NCI-H345 (cell line): ENCODE measurements around the gene CAMSAP1.

Source experiments
- DNase-seq: peaks from one replicate; lab custom pipeline; 2025; lab: John Stamatoyannopoulos, UW

Gene CAMSAP1

DNA sequence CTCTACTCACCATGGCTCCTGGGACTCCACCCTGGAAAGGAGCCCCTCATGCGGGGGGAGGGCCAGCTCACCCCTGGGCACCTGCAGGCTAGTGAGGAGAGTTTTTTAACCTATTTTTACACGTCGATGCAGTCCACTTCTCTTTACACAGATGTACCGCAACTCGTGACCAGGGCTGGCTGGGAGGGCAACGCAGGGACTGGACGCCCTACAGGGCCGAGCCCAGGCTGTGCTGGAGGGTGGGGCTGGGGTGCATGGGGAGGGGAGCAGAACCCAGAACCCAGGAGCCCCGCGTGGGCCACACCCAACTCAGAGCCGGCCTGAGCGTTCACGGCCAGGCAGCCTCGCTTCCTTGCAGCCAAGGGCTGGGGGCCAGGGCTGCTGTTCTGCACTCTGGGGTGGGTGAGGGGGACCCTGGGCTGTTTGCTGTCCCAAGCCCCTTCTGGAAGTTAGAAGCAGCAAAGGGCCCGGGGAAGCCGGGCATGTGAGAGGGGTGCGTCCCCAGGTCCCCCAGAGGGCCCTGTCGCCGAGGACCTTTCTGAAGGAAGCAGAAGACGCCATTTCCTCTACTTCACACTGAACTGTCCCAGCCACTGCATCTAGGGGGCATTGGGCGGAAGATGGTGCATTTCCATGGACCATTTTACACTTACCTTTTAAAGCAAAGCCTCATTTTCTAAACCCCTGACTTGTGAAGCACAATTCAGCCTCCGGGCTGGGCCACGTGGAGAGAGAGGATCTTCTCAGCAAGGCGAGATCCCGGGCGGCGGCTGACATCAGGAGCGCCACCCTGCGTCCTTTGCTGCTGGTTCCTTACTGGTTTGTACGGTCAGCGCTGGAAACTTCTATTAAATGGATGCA lies 114.8 kb downstream of the CAMSAP1 start:
- DNase-seq, result no peak

DNA sequence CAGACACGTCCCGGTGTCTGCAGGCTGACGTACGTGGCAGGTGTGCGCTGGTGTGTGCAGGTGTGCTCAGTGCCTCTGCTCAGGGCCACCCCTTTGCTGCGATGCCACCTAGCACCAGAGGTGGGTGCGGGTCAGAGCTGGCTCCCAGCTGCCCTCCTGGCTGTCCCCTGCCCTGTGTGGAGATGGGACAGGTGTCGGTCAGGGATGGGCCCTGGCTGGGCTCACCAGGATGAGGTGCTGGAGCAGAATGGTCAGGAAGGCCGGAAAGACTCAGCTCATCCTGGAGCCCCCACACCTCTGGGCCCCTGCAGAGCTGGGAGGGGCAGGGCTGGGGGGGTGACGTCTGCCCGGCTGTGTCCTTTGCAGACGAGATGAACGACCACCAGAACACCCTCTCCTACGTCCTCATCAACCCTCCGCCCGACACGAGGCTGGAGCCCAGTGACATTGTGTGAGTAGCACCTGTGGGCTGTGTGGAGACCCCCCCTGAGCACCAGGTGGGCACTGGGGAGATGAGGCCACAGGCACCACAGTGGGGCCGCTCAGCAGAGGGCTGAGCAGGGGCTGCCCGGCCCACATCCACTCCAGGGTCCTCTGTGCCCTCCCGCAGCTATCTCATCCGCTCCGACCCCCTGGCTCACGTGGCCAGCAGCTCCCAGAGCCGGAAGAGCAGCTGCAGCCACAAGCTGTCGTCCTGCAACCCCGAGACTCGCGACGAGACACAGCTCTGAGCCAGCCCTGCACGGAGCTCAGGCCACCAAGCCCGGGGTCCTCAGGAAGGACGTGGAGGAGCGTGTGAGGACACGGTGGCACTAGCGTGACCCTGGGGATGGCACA lies 115.7 kb downstream of the CAMSAP1 start:
- no peak for DNase-seq

DNA sequence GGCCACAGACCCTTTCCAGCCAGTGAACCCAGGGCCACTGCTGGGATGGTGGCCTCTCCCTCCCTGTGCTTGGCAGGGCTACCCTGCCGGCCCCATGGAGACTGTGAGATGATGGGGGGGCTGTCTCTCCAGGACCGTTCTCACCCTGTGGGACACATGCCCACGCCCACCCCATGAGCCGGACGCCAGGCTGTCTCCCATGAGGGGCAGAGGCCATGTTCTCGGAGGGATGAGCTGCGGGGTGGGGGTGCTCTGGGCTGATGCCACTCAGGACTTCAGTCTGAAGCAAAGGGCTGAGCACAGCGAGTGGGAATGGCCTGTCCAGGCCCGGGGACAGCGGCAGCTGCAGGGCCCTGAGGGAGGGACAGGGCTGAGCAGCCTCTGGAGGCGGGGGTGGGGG lies 116.5 kb downstream of the CAMSAP1 start:
- no peak for DNase-seq

DNA sequence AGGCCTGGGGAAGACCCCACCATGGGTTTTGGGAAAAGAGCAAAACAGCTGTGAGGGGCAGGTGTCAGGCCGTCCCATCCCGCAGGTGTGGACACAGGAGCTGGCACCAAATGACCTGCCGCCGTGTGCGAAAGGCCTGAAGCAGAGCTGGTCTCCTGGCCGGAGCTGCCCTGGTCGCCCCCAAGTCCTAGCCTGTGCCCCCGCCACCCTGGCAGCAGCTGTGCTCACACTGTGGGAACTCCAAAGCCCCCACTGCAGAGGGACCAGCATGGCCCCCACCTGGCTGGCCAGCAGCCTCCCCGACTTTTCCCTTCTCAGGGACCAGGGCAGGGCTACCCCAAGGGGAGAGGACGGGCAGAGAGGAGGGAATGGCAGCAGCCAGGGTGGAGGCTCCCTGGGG lies 117.0 kb downstream of the CAMSAP1 start:
- DNase-seq, result no peak

DNA sequence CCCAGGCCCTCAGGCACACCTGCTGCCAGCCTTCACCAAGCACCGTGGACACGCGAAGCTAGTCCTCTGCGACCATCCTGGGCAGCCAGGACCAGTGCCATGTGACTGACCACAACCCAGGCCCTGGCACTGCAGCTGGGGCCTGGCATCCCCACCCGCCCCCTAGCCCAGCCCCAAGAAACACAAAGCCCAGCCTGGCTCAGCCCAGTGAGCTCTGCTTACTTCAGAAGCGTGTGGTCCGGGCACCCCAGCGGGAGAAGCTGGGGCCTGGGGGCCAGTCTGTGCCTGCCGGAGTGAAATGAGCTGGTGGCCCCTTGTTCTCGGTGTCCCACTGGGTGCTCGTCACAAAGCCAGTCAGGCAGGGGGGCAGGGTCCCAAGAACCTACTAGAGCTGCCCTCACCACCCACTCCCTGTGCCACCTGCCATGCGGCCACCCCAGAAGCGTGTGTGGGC lies 117.5 kb downstream of the CAMSAP1 start:
- DNase-seq, result no peak

DNA sequence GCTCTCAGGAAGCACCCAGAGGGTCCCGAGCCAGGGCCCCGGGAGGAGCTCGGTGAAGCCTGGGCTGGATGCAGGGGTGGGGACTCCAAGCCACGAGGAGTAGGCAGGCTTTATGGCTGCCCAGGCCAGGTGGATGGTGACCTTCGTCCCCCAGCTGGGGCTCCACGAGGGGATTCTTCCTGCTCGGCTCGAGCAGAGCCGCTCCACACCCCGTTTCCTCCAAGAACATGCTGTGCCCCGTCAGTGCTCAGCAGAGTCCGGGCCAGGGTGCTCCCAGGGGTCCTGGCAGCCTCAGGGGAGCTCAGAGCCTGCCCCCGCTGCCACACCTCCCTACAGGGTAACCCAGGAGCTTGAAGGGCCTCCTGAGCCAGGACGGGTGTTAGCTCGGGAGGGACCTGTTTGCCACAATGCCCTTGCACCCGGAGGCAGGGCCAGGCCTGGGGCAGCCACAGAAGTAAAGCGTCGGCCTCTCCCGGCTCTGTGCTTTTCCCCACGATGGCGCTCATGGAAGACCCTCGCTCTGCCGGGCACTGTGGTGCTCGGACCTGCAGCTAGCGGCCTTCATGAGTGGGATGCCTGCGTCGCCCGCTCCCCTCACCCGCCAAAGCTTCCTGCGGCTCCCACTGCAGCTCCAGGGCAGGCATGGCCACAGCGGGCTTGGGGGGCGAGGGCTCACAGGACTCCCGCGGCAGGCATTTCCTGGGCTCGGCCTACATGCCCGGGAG lies 118.6 kb downstream of the CAMSAP1 start:
- DNase-seq, result no peak

DNA sequence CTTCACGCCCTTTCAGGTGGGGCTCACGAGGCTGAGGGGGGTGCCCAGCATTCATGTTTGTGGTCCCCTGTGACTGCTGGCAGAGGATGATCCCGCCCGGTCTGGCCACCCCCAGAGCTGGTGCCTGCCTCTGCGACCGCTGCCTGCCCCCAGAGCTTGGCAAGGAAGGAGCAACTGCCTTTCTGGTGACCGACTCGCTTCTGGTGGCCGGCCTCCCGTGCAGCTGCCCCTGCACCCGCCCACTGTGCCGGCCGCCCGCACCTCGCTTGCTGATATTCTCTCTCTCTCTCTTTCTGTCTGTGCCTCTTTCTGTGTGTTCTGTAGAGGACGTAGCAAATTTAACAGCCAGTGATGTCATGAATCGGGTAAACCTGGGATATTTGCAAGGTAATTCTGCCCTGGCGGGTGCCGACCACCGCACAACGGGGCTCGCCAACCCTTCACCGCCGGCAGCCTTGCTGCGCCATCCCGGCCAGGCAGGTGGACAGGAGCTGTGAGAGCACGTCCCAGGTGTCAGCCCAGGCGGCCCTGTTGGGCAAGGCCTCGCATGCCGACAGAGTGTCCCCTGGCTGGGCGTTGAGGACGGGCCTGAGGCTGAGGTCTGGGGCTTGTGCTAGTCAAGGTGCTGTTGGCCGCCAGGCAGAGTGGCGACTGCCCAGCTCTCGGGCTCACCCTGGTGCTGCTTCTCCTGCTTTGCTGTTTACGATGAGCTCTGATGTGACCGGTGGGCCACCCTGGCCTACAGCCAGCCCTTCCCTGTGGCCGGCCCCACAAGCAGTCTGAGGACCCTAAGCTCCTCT lies 119.4 kb downstream of the CAMSAP1 start:
- no peak for DNase-seq

DNA sequence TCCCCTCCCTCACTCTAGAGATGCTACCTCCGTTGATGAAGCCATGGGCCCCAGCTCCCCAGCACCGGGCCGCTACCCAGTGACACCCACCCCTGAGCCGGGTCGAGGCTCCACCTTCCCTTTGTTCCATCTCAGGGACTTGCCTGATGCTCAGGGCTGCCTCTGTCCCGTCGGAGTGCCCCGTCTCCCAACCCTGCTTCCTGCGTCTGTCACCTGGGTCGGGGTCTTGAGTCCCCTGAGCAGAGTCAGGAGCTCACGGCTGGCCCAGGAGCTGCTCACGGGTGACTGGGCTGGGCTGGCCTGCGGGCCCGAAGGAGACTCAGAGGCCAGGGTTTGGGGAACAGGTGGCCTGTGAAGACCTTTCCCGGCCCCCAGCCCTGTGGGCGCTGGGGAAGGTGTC lies 120.0 kb downstream of the CAMSAP1 start:
- no peak for DNase-seq

DNA sequence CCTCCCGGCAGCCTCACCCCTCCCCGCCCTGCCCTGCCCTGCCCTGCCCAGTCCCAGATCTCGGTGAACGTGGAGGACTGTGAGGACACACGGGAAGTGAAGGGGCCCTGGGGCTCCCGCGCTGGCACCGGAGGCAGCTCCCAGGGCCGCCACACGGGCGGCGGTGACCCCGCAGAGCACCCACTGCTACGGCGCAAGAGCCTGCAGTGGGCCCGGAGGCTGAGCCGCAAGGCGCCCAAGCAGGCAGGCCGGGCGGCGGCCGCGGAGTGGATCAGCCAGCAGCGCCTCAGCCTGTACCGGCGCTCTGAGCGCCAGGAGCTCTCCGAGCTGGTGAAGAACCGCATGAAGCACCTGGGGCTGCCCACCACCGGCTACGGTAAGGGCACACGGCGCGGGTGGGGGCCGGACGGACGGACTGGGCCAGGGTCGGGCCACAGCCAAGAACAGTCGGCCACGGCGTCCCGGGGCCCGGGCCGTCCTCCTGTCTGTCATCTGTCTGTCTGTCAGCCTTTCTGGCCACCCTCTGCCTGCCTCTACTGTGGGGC lies 121.1 kb downstream of the CAMSAP1 start:
- no peak for DNase-seq

DNA sequence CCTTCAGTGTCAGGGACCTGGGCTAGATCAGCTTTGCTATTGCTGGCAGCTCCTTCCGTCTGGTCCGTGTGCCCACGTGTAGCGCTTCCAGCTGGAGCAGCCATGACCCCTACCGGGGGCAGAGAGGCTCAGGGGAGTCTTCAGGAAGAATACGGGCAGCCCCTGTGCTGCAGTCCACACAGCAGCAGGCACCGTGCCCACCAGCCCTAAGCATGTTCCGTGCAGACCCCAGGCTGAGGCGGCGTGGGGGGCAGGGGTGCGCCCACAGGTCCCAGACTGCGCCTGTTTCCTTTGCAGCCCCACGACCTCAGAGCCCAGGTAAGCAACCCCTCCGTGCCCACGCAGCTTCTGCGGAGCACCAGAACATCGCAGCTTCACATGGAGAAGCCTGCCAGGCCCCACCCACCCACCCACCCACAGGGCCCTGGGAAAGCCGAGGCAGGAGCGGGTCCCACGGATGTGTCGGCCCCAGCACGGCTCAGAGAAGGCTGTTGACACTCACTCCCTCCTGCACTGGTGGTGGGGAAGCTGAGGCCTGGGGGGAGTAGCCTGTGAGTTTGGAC lies 122.3 kb downstream of the CAMSAP1 start:
- no peak for DNase-seq

DNA sequence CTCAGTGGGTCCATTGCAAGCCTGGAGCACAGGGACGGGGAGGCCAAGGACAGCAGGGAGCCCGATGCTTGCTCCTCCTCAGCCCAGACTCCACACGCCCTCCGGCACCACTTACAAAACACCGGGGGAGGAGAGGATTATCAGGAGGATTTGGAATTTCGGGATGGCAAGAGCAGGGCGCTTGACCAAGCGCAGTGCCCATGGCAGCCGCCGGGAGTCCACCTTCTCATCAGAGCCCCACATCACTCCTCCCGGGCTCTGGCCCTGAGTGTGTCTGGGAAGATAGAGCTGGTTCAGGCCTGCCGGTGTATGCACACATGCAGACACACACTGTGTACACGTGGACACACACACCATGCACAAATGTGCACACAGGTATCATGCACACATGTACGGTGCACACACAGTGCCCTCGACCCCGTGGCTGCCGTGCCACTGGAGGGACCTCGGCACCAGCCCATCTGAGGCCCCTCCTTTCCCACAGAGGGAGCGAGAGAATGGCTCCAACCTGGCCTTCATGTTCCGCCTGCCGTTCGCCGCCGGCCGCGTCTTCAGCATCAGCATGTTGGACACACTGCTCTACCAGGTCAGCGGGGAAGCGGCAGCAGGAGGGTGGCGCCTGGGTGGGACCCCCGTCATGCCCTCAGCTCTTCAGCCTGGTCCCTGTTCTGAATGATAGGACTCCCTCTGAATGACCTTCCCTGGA lies 123.7 kb downstream of the CAMSAP1 start:
- DNase-seq, result no peak

DNA sequence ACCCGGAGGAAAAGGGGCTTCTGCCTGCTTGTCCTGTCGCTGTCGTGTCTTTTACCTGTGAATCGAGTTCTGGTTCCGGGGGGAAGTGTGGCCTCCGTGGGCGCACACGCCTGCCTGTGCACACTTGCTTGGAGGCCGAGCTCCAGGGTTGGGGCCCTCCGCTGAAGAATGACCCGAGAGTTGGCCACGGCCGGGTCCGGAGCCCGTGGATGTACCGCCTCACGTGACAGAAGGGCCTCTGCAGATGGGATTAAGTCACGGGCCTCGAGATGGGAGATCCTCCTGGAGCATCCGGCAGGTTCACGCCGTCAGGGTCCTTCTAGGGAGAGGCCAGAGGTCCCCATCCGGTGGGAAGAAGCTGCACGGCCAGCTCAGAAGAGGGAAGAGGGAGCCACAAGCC lies 124.4 kb downstream of the CAMSAP1 start:
- DNase-seq, result no peak

DNA sequence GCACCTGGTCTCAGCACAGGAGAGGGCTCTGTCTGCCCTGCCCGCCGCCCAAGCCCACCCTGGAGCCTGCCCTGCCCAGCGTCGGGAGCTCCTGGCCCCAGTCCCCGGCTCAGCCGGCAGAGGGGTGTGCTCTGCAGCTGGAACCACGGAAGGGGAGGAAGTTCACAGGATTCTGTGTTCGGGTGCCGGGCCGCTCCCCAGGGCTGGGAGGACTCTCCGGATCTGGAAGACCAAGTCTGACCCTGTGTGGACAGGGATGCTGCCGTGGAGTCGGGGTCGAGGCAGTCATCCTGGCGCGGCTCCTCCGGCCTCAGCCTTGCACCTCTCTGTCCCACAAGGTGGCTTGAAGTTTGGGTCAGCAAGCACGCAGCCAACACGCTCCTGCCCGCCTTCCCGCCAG lies 126.7 kb downstream of the CAMSAP1 start:
- DNase-seq, result no peak

DNA sequence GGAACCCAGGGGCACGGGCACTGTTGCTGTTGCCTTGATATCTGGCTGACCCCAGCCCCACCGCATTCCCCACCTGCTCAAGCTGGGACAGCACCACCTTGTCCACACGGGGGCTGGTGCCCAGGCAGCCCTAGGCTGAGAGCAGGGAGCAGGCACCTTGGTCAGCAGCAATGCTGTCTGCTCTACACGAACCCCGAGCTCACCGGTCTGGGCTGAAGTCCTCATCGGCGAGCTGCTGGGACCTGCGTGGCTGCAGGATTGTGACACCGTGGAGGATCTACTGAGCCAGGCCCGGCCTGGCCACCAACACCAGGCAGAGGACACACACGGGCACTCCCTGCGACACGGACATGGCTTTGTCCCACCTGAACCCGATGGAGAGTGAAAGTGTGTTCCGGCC lies 127.3 kb downstream of the CAMSAP1 start:
- DNase-seq, result no peak

DNA sequence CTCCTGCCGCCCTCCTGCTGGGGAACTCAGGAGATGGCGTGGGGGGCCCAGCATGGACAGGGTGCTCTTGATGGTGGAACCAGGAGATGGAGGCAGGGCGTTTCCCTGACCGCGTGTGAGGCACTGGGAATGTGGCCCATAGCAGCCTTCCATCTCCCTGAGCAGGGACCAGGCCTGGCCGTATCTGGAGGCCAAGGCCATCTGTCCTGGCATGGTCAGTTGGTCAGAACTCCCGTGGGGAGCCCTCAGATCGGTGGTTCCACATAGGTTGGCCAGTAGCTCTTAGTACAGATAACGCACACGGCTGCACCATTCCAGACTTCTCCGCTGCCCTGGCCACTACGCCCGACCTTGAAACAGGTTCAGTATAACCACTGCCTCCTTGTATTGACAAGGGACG lies 127.8 kb downstream of the CAMSAP1 start:
- DNase-seq, result no peak

DNA sequence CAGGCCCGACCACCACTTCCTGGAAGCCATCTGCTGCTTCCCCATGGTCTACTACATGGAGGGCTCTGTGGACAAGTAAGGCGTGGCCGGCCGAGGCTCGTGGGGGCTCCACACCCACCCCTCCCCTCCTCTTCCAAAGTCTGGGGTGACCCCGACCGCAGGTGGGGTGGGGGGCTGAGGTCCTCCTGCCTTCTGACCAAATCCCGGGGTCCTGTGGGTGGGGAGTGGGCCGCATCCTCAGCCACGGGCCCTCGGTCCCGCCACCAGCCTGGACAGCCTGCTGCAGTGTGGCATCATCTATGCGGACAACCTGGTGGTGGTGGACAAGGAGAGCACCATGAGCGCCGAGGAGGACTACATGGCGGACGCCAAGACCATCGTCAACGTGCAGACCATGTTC lies 128.9 kb downstream of the CAMSAP1 start:
- no peak for DNase-seq

DNA sequence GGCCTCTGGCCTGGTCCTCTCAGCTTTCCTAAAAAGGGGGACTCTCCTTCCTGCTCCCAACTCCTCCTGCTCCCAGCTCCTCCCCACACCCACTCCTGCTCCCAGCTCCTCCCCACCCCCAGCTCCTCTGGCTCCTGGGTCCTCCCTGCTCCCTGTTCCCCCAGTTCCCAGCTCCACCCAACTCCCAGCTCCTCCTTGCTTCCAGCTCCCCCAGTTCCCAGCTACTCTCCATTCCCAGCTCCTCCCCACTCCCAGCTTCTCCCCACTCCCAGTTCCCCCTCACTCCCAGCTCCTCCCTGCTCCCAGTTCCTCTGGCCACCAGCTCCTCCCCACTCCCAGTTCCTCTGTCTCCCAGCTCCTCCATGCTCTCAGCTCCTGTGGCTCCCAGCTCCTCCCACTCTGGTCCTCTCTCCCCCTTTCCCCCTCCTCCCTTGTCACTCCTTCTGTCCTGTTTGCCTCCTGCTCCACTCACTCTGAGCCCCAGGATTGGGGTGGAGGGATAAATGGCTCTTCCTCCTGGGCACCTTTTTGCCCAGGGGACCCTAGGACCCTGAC lies 129.6 kb downstream of the CAMSAP1 start:
- DNase-seq, result no peak

DNA sequence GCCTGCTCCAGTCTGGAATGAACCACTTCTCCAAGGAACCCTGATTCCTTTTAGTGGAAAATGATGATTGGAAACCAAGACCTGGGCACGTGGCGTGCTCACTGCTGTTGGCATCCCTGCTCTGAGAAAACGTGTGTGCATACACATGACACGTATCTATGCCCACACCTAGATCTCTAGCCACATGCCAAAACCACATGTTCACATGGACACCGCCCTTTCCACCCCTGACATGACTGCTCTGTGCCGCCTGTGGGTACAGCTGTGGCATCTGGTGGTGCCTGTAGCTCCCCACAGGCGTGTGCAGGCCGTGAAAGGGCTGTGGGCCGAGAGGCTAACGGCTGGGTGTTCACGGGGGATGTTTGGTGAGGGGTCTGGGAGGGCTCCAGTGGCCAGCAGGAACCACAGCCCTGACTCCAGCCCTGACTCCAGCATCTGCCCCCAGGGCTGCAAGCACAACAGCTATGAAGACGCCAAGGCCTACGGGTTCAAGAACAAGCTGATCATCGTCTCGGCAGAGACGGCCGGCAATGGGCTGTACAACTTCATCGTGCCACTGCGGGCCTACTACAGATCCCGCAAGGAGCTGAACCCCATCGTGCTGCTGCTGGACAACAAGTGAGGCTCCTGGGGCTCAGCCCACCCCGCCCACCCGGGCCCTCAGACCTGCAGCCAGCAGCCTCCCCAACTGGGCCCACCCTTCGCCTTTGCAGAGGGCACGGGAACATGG lies 130.3 kb downstream of the CAMSAP1 start:
- DNase-seq, result no peak

DNA sequence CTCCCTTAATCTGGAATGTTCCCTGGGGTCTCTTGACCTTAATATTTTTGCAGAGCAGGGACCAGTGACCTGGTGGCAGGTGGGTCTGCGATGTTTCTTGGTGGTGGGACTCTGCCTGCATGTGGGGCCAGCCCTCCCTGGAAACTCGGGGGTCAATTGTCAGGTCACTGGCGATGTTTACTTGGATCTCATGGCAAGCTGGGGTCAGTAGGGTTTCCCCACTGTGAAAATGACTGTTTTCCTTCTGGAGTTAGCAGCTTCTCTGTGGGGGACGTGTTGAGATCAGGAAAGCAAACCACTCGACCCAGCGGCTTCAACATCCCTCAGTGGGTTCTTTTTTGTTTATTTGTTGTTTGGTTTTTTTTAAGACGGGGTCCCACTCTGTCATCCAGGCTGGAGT lies 131.4 kb downstream of the CAMSAP1 start:
- DNase-seq, result no peak
